RWPE1 (cell line): Measurements from ENCODE around the gene ZEB2.

ENCODE experiments used
- CTCF ChIA-PET: fragments of 350-600 bp; sonication (Branson Sonifier 250); formaldehyde crosslinking; extraction: SDS; loops from one replicate; lab custom pipeline; 2021; lab: Yijun Ruan, JAX
- POLR2A ChIA-PET: fragments of 400-600 bp; formaldehyde crosslinking; extraction: SDS; loops from one replicate; lab custom pipeline; 2020; ENCODE audit warnings: antibody characterized with exemption; ENCODE audit not compliant: low non-redundant PET; lab: Yijun Ruan, JAX
- DNase-seq: peaks from one replicate; pipeline ENCODE4 v3.0.0; 2012; ENCODE audit warnings: low spot score
- H3K27ac ChIP-seq: fragments of 450-650 bp; 2 replicates; pipeline ENCODE4 v1.5.1; 2017
- TF ChIP-seq, protein P1 (sequence below): fragments of 450-650 bp; conservative IDR thresholded peaks from 2 replicates; pipeline ENCODE4 v1.5.1; 2017; ENCODE audit warnings: low read depth, mild to moderate bottlenecking

The ZEB2 gene

GRCh38 chr2:144346229-144346628, 173.7 kb downstream of the ZEB2 start:
- DNase-seq: no peak
- POLR2A ChIA-PET: no interaction called here
- CTCF ChIA-PET: interaction anchor here (0.7 to 0.8 kb wide), 2 partner anchors 8 to 1764 kb away, joined by 7 to 9 read pairs; no protein-coding TSS in a partner anchor

DNA sequence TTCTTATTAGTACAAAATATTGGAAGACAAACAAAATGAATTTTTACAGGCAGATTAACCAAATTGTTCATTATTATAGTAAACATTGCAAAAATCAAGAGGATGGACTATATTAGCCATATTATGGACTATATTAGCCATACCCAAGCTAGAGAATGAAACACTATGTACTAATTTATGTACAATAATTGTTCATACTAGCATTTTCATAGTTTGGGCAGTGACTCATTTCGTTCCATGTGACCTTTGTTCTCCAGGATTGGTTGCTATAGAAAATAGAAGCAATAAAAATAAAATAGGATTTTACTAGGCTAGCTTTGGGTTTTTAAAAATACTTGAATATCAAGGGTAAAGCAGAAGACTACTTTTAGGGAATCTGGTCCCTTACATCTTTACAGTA, 176.8 kb downstream of the ZEB2 start:
- POLR2A ChIA-PET: no interaction called here

More at GRCh38 chr2:144346229-144346628, 173.7 kb downstream of the ZEB2 start:
- TF ChIP-seq, protein P1, sequence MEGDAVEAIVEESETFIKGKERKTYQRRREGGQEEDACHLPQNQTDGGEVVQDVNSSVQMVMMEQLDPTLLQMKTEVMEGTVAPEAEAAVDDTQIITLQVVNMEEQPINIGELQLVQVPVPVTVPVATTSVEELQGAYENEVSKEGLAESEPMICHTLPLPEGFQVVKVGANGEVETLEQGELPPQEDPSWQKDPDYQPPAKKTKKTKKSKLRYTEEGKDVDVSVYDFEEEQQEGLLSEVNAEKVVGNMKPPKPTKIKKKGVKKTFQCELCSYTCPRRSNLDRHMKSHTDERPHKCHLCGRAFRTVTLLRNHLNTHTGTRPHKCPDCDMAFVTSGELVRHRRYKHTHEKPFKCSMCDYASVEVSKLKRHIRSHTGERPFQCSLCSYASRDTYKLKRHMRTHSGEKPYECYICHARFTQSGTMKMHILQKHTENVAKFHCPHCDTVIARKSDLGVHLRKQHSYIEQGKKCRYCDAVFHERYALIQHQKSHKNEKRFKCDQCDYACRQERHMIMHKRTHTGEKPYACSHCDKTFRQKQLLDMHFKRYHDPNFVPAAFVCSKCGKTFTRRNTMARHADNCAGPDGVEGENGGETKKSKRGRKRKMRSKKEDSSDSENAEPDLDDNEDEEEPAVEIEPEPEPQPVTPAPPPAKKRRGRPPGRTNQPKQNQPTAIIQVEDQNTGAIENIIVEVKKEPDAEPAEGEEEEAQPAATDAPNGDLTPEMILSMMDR: no peak
- no peak overlapping the region for H3K27ac ChIP-seq

GRCh38 chr2:144341538-144341937, 178.4 kb downstream of the ZEB2 start:
- TF ChIP-seq, protein P1: no peak
- ChIA-PET CTCF (no interaction called here), POLR2A (no interaction called here)
- DNase-seq: no peak
- H3K27ac ChIP-seq: no peak overlapping the region

More for the DNA sequence above, 176.8 kb downstream of the ZEB2 start:
- H3K27ac ChIP-seq: no peak overlapping the region
- TF ChIP-seq, protein P1: no peak
- CTCF ChIA-PET: no interaction called here
- DNase-seq: no peak

GRCh38 chr2:144339048-144339447, 180.9 kb downstream of the ZEB2 start:
- ChIA-PET CTCF (interaction anchor here (0.5 kb wide), 1 partner anchor 7 kb away, joined by 7 read pairs; no protein-coding TSS in a partner anchor), POLR2A (no interaction called here)
- DNase-seq: no peak
- TF ChIP-seq, protein P1: no peak
- no peak overlapping the region for H3K27ac ChIP-seq

DNA sequence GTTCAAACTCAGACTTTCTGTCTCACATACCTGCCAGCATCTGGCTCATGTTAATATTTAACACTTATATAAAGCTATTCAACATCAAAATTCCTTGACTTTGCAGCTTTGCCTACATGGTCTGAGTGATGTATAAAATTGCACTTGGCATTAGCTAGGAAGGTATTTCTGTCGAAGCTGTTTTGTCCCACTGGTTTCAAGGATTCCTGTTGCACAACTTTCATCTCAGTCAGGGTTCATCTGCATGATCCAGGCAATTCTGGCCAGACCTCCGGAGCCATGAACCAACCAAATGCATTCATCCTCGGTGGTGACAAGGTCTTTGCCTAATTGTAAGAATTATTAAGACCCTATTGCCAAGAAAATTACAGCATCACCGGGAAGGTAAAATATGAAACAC, 185.4 kb downstream of the ZEB2 start:
- DNase-seq: no peak
- CTCF ChIA-PET: interaction anchor here (0.6 to 0.7 kb wide), 2 partner anchors 23 to 1416 kb away, joined by 3 to 5 read pairs; no protein-coding TSS in a partner anchor
- no peak overlapping the region for H3K27ac ChIP-seq
- TF ChIP-seq, protein P1: no peak
- POLR2A ChIA-PET: no interaction called here
